ENCODE data around the gene RGS12.

GRCh38 chr4:3245676-3246075 lies 47.1 kb upstream of the RGS12 start:
- TF ChIP-seq, protein P1, sequence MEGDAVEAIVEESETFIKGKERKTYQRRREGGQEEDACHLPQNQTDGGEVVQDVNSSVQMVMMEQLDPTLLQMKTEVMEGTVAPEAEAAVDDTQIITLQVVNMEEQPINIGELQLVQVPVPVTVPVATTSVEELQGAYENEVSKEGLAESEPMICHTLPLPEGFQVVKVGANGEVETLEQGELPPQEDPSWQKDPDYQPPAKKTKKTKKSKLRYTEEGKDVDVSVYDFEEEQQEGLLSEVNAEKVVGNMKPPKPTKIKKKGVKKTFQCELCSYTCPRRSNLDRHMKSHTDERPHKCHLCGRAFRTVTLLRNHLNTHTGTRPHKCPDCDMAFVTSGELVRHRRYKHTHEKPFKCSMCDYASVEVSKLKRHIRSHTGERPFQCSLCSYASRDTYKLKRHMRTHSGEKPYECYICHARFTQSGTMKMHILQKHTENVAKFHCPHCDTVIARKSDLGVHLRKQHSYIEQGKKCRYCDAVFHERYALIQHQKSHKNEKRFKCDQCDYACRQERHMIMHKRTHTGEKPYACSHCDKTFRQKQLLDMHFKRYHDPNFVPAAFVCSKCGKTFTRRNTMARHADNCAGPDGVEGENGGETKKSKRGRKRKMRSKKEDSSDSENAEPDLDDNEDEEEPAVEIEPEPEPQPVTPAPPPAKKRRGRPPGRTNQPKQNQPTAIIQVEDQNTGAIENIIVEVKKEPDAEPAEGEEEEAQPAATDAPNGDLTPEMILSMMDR (IDR thresholded peaks at IDR 0.05; ENCODE audit: low read depth, low read length, poor library complexity, severe bottlenecking) = no peak
- TF ChIP-seq EZH2phosphoT487 (IDR thresholded peaks at IDR 0.05; ENCODE audit: borderline replicate concordance, low read length) = no peak
